H1 (cell line): ENCODE results near the gene PPM1F. TPM values are rescaled to one million over a fixed set of nuclear protein-coding genes. Genes with fewer than 3 reads are reported as not detected.
A peak's percentile ranks its signal among the peaks of the same experiment; 100 is the strongest.

ENCODE experiments used
- CTCF ChIA-PET: fragments of 300-600 bp; sonication (Branson Sonifier 250); formaldehyde crosslinking; loops from one replicate; lab custom pipeline; 2021; ENCODE audit not compliant: partially characterized antibody; lab: Charles Lee
- POLR2A ChIA-PET: fragments of 300-600 bp; sonication (Branson Sonifier 250); formaldehyde crosslinking; loops from one replicate; lab custom pipeline; 2021; ENCODE audit warnings: inconsistent platforms; ENCODE audit not compliant: partially characterized antibody; lab: Charles Lee
- DNase-seq, 2 experiments: peaks; one replicate each; pipeline versions ENCODE4 v3.0.0 to v3.0.0-alpha.2; 2010 to 2022; ENCODE audit warnings: low spot score in 2 of 2, low read depth in 1 of 2, mixed read lengths in 1 of 2
- FAIRE-seq: peaks from 2 replicates; lab custom pipeline; 2011; peaks lifted over from hg19 to GRCh38; lab: Jason Lieb, UNC
- H2AFZ ChIP-seq: 2 replicates; pipeline ENCODE4 v1.8.1; 2012; ENCODE audit warnings: low read length, inconsistent platforms
- H2AK5ac ChIP-seq: 2 replicates; pipeline ENCODE4 v1.6.1; 2013; ENCODE audit warnings: low read depth, low read length
- H2BK120ac ChIP-seq: replicated peaks from 2 replicates; pipeline ENCODE3; 2013; ENCODE audit warnings: low read depth, low read length, inconsistent platforms
- H2BK12ac ChIP-seq: 2 replicates; pipeline ENCODE4 v1.6.1; 2013; ENCODE audit warnings: low read depth, low read length
- H2BK15ac ChIP-seq: 2 replicates; pipeline ENCODE4 v1.6.1; 2013; ENCODE audit warnings: low read length
- H2BK20ac ChIP-seq: 2 replicates; pipeline ENCODE4 v1.6.1; 2013; ENCODE audit warnings: low read length
- H2BK5ac ChIP-seq: 2 replicates; pipeline ENCODE4 v1.6.1; 2013; ENCODE audit warnings: low read depth, low read length
- H3K14ac ChIP-seq: 2 replicates; pipeline ENCODE4 v1.6.1; 2013; ENCODE audit warnings: inconsistent platforms; ENCODE audit not compliant: insufficient read length
- H3K18ac ChIP-seq: 2 replicates; pipeline ENCODE4 v1.6.1; 2013; ENCODE audit warnings: low read length; ENCODE audit errors: extremely low read depth
- H3K23ac ChIP-seq: 2 replicates; pipeline ENCODE4 v1.6.1; 2013; ENCODE audit warnings: inconsistent platforms; ENCODE audit not compliant: insufficient read length
- H3K23me2 ChIP-seq: 2 replicates; pipeline ENCODE4 v1.6.1; 2013; ENCODE audit warnings: low read depth, low read length
- H3K27ac ChIP-seq: 2 replicates; pipeline ENCODE4 v1.6.1; 2011; ENCODE audit warnings: low read depth, low read length, inconsistent platforms
- H3K27me3 ChIP-seq, 4 experiments: replicated peaks in 1 of 4; 1 replicate in 1 of 4; 2 replicates in 3 of 4; pipeline versions ENCODE4 v1.6.1 to v1.8.1; 2011 to 2013; ENCODE audit warnings: low read length in 3 of 4, mild to moderate bottlenecking in 3 of 4, inconsistent platforms in 2 of 4, mixed read lengths in 2 of 4, moderate library complexity in 1 of 4; ENCODE audit not compliant: control insufficient read depth in 3 of 4, insufficient read depth in 3 of 4; ENCODE audit errors: extremely low read depth in 1 of 4
- H3K36me3 ChIP-seq, 4 experiments: 2 replicates each; pipeline versions ENCODE4 v1.6.1 to v1.8.1; 2011 to 2013; ENCODE audit warnings: mild to moderate bottlenecking in 4 of 4, low read length in 3 of 4, moderate library complexity in 2 of 4, control low read depth in 1 of 4, inconsistent platforms in 1 of 4; ENCODE audit not compliant: insufficient read depth in 4 of 4, control insufficient read depth in 2 of 4
- H3K4ac ChIP-seq: replicated peaks from 2 replicates; pipeline ENCODE3; 2013; ENCODE audit warnings: low read length, low read depth, mixed read lengths, inconsistent platforms; ENCODE audit not compliant: insufficient read length
- H3K4me1 ChIP-seq, 4 experiments: replicated peaks in 1 of 4; 1 replicate in 1 of 4; 2 replicates in 3 of 4; pipeline versions ENCODE4 v1.6.1 to v1.8.1; 2011 to 2013; ENCODE audit warnings: low read length in 3 of 4, inconsistent platforms in 2 of 4, mixed read lengths in 1 of 4; ENCODE audit not compliant: insufficient read depth in 4 of 4, control insufficient read depth in 3 of 4
- H3K4me2 ChIP-seq, 2 experiments: 2 replicates each; pipeline versions ENCODE4 v1.6.1 to v1.8.1; 2011 to 2013; ENCODE audit warnings: low read depth in 2 of 2, low read length in 2 of 2, control low read depth in 1 of 2, inconsistent platforms in 1 of 2, mild to moderate bottlenecking in 1 of 2; ENCODE audit not compliant: insufficient read depth in 1 of 2
- H3K4me3 ChIP-seq, 4 experiments: fragments of 200-600, 300-600 bp in 1 of 4; sonication (generic), shearing (Covaris generic), sonication (Bioruptor Twin) in 1 of 4; 2 replicates each; pipeline versions ENCODE4 v1.5.1 to v1.8.1; 2011 to 2016; ENCODE audit warnings: low read length in 4 of 4, low read depth in 3 of 4, control low read depth in 2 of 4, inconsistent platforms in 2 of 4, mild to moderate bottlenecking in 2 of 4, mixed read lengths in 1 of 4, moderate library complexity in 1 of 4; ENCODE audit not compliant: insufficient read depth in 2 of 4; ENCODE audit errors: extremely low read depth in 1 of 4
- H3K56ac ChIP-seq: replicated peaks from 2 replicates; pipeline ENCODE3; 2013; ENCODE audit warnings: low read depth, mild to moderate bottlenecking, mixed read lengths, low read length, inconsistent platforms; ENCODE audit not compliant: insufficient read length
- H3K79me1 ChIP-seq: 2 replicates; pipeline ENCODE4 v1.6.1; 2013; ENCODE audit warnings: low read depth, low read length, control low read depth
- H3K79me2 ChIP-seq, 2 experiments: 2 replicates each; pipeline versions ENCODE4 v1.6.1 to v1.8.1; 2012 to 2013; ENCODE audit warnings: low read length in 2 of 2, mild to moderate bottlenecking in 2 of 2, inconsistent platforms in 1 of 2; ENCODE audit not compliant: insufficient read depth in 2 of 2, control insufficient read depth in 1 of 2
- H3K9ac ChIP-seq, 4 experiments: replicated peaks in 1 of 4; 1 replicate in 1 of 4; 2 replicates in 3 of 4; pipeline versions ENCODE4 v1.6.1 to v1.8.1; 2011 to 2013; ENCODE audit warnings: low read depth in 3 of 4, low read length in 3 of 4, control low read depth in 2 of 4, mild to moderate bottlenecking in 2 of 4, moderate library complexity in 2 of 4, inconsistent platforms in 1 of 4; ENCODE audit errors: extremely low read depth in 1 of 4
- H3K9me3 ChIP-seq, 2 experiments: 2 replicates each; pipeline versions ENCODE4 v1.6.1 to v1.8.1; 2012 to 2013; ENCODE audit warnings: mild to moderate bottlenecking in 2 of 2, moderate library complexity in 2 of 2, control low read depth in 1 of 2, inconsistent platforms in 1 of 2, low read depth in 1 of 2, low read length in 1 of 2, mixed read lengths in 1 of 2; ENCODE audit not compliant: insufficient read depth in 2 of 2
- H4K20me1 ChIP-seq, 2 experiments: replicated peaks in 1 of 2; 2 replicates each; pipeline versions ENCODE3 to v1.8.1; 2011 to 2013; ENCODE audit warnings: inconsistent platforms in 2 of 2, low read length in 2 of 2, mild to moderate bottlenecking in 1 of 2; ENCODE audit not compliant: insufficient read depth in 2 of 2, control insufficient read depth in 1 of 2
- H4K5ac ChIP-seq: 2 replicates; pipeline ENCODE4 v1.6.1; 2013; ENCODE audit warnings: low read length, low read depth, mixed read lengths, inconsistent platforms; ENCODE audit not compliant: insufficient read length
- H4K8ac ChIP-seq: 2 replicates; pipeline ENCODE4 v1.8.0; 2013; ENCODE audit warnings: mild to moderate bottlenecking, moderate library complexity, low read length, inconsistent platforms; ENCODE audit not compliant: insufficient read depth; ENCODE audit errors: extremely low read depth
- H4K91ac ChIP-seq: replicated peaks from 2 replicates; pipeline ENCODE3; 2013; ENCODE audit warnings: low read length, mixed read lengths, inconsistent platforms; ENCODE audit not compliant: insufficient read length
- SP4 ChIP-seq: IDR thresholded peaks from 2 replicates; pipeline ENCODE4 v1.6.1; 2012; ENCODE audit warnings: low read length, inconsistent platforms
- YY1 ChIP-seq: IDR thresholded peaks from 2 replicates; pipeline ENCODE4 v1.6.1; 2011; ENCODE audit warnings: low read depth, mild to moderate bottlenecking, low read length
- ZNF274 ChIP-seq: IDR thresholded peaks from 2 replicates; pipeline ENCODE4 v1.7.0; 2012; ENCODE audit warnings: low read length, borderline replicate concordance; ENCODE audit errors: extremely low read depth
- WGBS, 2 experiments: shearing (Covaris generic) in 1 of 2; methylation state at CpG; one replicate each; pipeline versions ENCODE4 v1.1.6 to v1.1.7; 2013 to 2015; ENCODE audit warnings: low lambda C conversion rate in 2 of 2, mixed read lengths in 2 of 2, inconsistent platforms in 1 of 2, low coverage in 1 of 2, missing lambda C conversion rate in 1 of 2; ENCODE audit not compliant: insufficient replicate concordance in 2 of 2, insufficient coverage in 1 of 2, insufficient read length in 1 of 2; ENCODE audit errors: extremely low coverage in 1 of 2, missing lambda C conversion rate in 1 of 2; 5-methylcytosine and 5-hydroxymethylcytosine counted together
- polyA plus RNA-seq, 7 experiments: library from polyadenylated mRNA; depleted of rRNA in 3 of 7; stranded (reverse) in 5 of 7; unstranded in 2 of 7; fragments of >200 nt in 5 of 7; fragments of 200-250 nt in 2 of 7; gene quantifications; 1 replicate in 5 of 7; 2 replicates in 1 of 7; 4 replicates in 1 of 7; pipeline versions ENCODE4 v1.2.1 to v1.2.3, GENCODE V29; 2011 to 2013; ENCODE audit warnings: missing spikeins in 2 of 7, mixed read lengths in 2 of 7
- total RNA-seq: library from RNA; stranded (reverse); fragmentation: NEBNext Ultra II Directional; extraction: Animal tissue kit (Norgen Biotek cat#: 25700); gene quantifications from 2 replicates; pipeline ENCODE4 v1.2.1, GENCODE V29; 2021

Gene PPM1F
- total and polyA plus RNA-seq, 2 of the 8 experiments (the other 6 are each of a cell fraction or from before 2014, with no cell fraction given) = 12.4 to 22.8 TPM

- no peak overlapping the region for H3K23ac ChIP-seq
- no peak overlapping the region for H2BK20ac ChIP-seq
- H4K20me1 ChIP-seq = peaks cover 2 to 8% of the 10 kb centered on the region in 2 experiments
- H3K56ac ChIP-seq = no peak overlapping the region
- H2AK5ac ChIP-seq = no peak overlapping the region
- no peak overlapping the region for H3K18ac ChIP-seq
- no peak for FAIRE-seq
- no peak overlapping the region for H3K9ac ChIP-seq
- no peak overlapping the region for H2BK12ac ChIP-seq
- H2BK15ac ChIP-seq = no peak overlapping the region
- H3K36me3 ChIP-seq = no peaks in the 10 kb centered on the region
- H4K5ac ChIP-seq = no peak overlapping the region
- H3K4me2 ChIP-seq = no peak overlapping the region
- no peak overlapping the region for H4K91ac ChIP-seq
- no peak for DNase-seq
- no peak overlapping the region for H2BK120ac ChIP-seq
- CTCF ChIA-PET = interaction anchor here (1.3 to 8.0 kb wide), 2 partner anchors 13 to 19 kb away, joined by 5 to 60 read pairs; no protein-coding TSS in a partner anchor
- H3K79me2 ChIP-seq = no peaks in the 10 kb centered on the region
- 90% methylated on average over 5 of the region's 7 CpGs; no CpG with 5 or more reads in 1 of the 2 experiments for WGBS, 2 experiments
- no peak overlapping the region for H3K4ac ChIP-seq
- no peak overlapping the region for H3K14ac ChIP-seq
- no peak overlapping the region for H3K4me3 ChIP-seq
- H3K23me2 ChIP-seq = no peaks in the 10 kb centered on the region; the same call in 1 of the 2 replicates
- no peak overlapping the region for H2AFZ ChIP-seq
- no peak for TF ChIP-seq YY1
- TF ChIP-seq SP4 = no peak
- no peak for TF ChIP-seq ZNF274
- H3K27me3 ChIP-seq = peaks cover 0 to 17% (median 6%) of the 10 kb centered on the region in 4 experiments; a peak in 4 of 7 replicates
- H3K27ac ChIP-seq = no peak overlapping the region
- no peak overlapping the region for H2BK5ac ChIP-seq
- POLR2A ChIA-PET = no interaction called here
- H3K9me3 ChIP-seq = no peaks in the 10 kb centered on the region
- H4K8ac ChIP-seq = 0 out of 2 replicates have a peak overlapping the region, but pooled peaks have one; percentile 65
- peaks cover 0 to 13% (median 8%) of the 10 kb centered on the region in 4 experiments; a peak in 5 of 7 replicates for H3K4me1 ChIP-seq
- no peaks in the 10 kb centered on the region; the same call in 1 of the 2 replicates for H3K79me1 ChIP-seq
Observed at GRCh38 chr22:21951062-21951461, 1.6 kb downstream of the PPM1F start.
